GM18858 (cell line): ENCODE measurements around the gene OR4D1.

Experiments
- ATAC-seq: cut with Tn5 transposase; IDR thresholded peaks from one replicate; pipeline ENCODE4 v1.9.1; 2021; ENCODE audit not compliant: unreplicated experiment

Gene OR4D1

DNA sequence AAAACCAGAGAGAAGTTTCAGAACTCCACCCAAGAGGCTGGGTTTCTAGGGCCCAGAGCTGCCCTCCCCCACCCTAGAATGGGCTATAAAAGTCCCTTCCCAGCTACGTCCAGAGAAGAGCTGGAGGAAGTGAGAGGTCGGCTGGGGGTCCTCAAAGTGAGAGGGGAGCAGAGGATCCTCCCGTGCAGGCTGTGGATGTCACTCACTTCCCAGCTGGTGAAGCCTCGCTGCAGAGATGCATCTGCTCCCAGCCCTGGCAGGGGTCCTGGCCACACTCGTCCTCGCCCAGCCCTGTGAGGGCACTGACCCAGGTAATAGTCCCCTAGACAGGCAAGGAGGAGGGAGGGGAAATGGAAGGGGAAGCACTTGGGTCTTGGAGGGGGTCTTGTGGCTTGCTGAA, 44.4 kb downstream of the OR4D1 start, which contains the start of gene EPX:
TSS of gene EPX (plus strand) at position 115 of the 400 bp plus-strand sequence. CDS start at position 236, 121 bp downstream.
- ATAC-seq: no peak

- ATAC-seq: no peak
Measured at GRCh38 chr17:58193641-58194255, 45.6 kb downstream of the OR4D1 start.

- no peak for ATAC-seq
Measured at GRCh38 chr17:58195518-58196123, 47.4 kb downstream of the OR4D1 start.

- ATAC-seq: no peak
Measured at GRCh38 chr17:58196610-58197009, 48.4 kb downstream of the OR4D1 start.

- no peak for ATAC-seq
Measured at GRCh38 chr17:58200024-58200633, 51.9 kb downstream of the OR4D1 start.

DNA sequence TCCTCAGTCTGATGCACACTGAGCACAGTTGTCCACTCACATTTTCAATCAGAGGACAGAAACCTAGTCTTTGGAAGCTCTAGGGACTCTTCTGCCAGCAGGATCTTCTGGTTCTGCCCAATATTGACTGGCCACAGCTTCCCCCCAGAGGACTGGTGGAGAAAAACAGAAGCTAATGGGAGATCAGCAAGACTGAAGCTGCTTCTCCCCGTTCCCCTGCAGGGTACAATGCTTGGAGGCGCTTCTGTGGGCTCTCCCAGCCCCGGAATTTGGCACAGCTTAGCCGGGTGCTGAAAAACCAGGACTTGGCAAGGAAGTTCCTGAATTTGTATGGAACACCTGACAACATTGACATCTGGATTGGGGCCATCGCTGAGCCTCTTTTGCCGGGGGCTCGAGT, 54.7 kb downstream of the OR4D1 start:
- no peak for ATAC-seq

DNA sequence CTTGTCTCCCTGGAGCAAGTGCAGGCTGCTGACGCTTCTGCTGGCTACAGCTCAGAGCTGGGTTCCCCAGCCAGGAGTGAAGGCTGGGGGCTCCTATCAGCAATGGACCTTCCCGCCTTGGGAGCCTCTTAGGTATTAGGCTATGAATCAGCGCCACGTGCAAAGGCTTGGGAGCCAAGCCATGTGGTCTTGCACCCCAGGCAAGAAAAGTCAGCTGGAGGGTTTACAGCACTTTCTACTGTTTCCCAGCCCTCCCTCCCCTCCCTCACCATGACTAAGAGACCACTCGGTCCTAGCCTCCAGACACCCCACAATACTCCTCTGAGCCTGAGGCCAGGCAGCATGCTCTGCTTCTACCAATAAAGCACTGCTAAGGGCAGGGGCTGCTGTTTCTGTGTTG, 56.6 kb downstream of the OR4D1 start:
- ATAC-seq: no peak

GRCh38 chr17:58205936-58206335, 57.8 kb downstream of the OR4D1 start:
- no peak for ATAC-seq

GRCh38 chr17:58207451-58207850, 59.3 kb downstream of the OR4D1 start:
- ATAC-seq: no peak

GRCh38 chr17:58208344-58208743, 60.2 kb downstream of the OR4D1 start:
- ATAC-seq: no peak
